CD14-positive monocyte (primary cell): Measurements from ENCODE around the gene KAZN. TPM values are rescaled to one million over a fixed set of nuclear protein-coding genes. Genes with fewer than 3 reads are reported as not detected.

Experiments used
- DNase-seq, 3 donors: peaks; one replicate each; pipeline ENCODE4 v3.0.0-alpha.2; 2011 to 2022
- H2AFZ ChIP-seq: 2 replicates; pipeline ENCODE4 v1.6.0; 2012; ENCODE audit warnings: mild to moderate bottlenecking, low read depth, low read length, inconsistent platforms; ENCODE audit not compliant: insufficient read depth, poor library complexity, severe bottlenecking
- H3K27ac ChIP-seq, 2 donors: 1 replicate in 1 of 2; 2 replicates in 1 of 2; pipeline ENCODE4 v1.5.1; 2012 to 2013; ENCODE audit warnings: low read length in 2 of 2, control low read depth in 1 of 2, inconsistent platforms in 1 of 2, low read depth in 1 of 2, mild to moderate bottlenecking in 1 of 2
- H3K27me3 ChIP-seq, 2 donors: one replicate each; pipeline versions ENCODE4 v1.6.0 to v1.6.1; 2011 to 2013; ENCODE audit warnings: low read length in 2 of 2; ENCODE audit not compliant: control insufficient read depth in 2 of 2, insufficient read depth in 2 of 2
- H3K36me3 ChIP-seq, 2 donors: replicated peaks in 1 of 2; 1 replicate in 1 of 2; 2 replicates in 1 of 2; pipeline versions ENCODE4 v1.5.1 to v1.6.1; 2012 to 2013; ENCODE audit warnings: low read length in 2 of 2, control low read depth in 1 of 2, inconsistent platforms in 1 of 2, mild to moderate bottlenecking in 1 of 2; ENCODE audit not compliant: insufficient read depth in 2 of 2, control insufficient read depth in 1 of 2
- H3K4me1 ChIP-seq, 2 donors: 1 replicate in 1 of 2; 2 replicates in 1 of 2; pipeline versions ENCODE4 v1.5.1 to v1.6.1; 2012 to 2013; ENCODE audit warnings: low read length in 2 of 2, control low read depth in 1 of 2, inconsistent platforms in 1 of 2, mild to moderate bottlenecking in 1 of 2, moderate library complexity in 1 of 2; ENCODE audit not compliant: insufficient read depth in 2 of 2, control insufficient read depth in 1 of 2
- H3K4me2 ChIP-seq: replicated peaks from 2 replicates; pipeline ENCODE3; 2012; ENCODE audit warnings: low read length, moderate library complexity, mild to moderate bottlenecking; ENCODE audit not compliant: poor library complexity, severe bottlenecking; ENCODE audit errors: extremely low read depth
- H3K4me3 ChIP-seq, 3 experiments: fragments of 200-600 bp in 1 of 3; sonication (generic) in 1 of 3; replicated peaks in 1 of 3; 1 replicate in 2 of 3; 2 replicates in 1 of 3; pipeline ENCODE4 v1.5.1; 2011 to 2013; ENCODE audit warnings: low read length in 3 of 3, mild to moderate bottlenecking in 3 of 3, control low read depth in 2 of 3, low read depth in 2 of 3, inconsistent platforms in 1 of 3, moderate library complexity in 1 of 3
- H3K79me2 ChIP-seq: 2 replicates; pipeline ENCODE4 v1.6.0; 2012; ENCODE audit warnings: mild to moderate bottlenecking, control low read depth, inconsistent platforms, low read length, moderate library complexity; ENCODE audit not compliant: insufficient read depth
- H3K9ac ChIP-seq: 2 replicates; pipeline ENCODE4 v1.6.0; 2017; ENCODE audit warnings: low read length, mild to moderate bottlenecking; ENCODE audit not compliant: insufficient read depth, poor library complexity, severe bottlenecking
- H3K9me3 ChIP-seq, 2 donors: replicated peaks in 1 of 2; 1 replicate in 1 of 2; 2 replicates in 1 of 2; pipeline versions ENCODE4 v1.5.1 to v1.6.1; 2012 to 2013; ENCODE audit warnings: low read length in 2 of 2, control low read depth in 1 of 2; ENCODE audit not compliant: control insufficient read depth in 1 of 2, insufficient read depth in 1 of 2
- H4K20me1 ChIP-seq: 2 replicates; pipeline ENCODE4 v1.6.0; 2012; ENCODE audit warnings: mild to moderate bottlenecking, low read length, control low read depth, moderate library complexity; ENCODE audit not compliant: insufficient read depth
- H3K27ac Mint-ChIP-seq, 7 donors: one replicate each; pipeline ENCODE4 v1.8.0; 2020; ENCODE audit warnings: mild to moderate bottlenecking in 7 of 7, mixed read lengths in 7 of 7, moderate library complexity in 6 of 7, inconsistent platforms in 2 of 7
- H3K27me3 Mint-ChIP-seq, 3 donors: one replicate each; pipeline ENCODE4 v1.8.0; 2021 to 2022; ENCODE audit warnings: low read depth in 3 of 3, mild to moderate bottlenecking in 3 of 3, mixed read lengths in 3 of 3, moderate library complexity in 3 of 3, inconsistent platforms in 1 of 3
- H3K36me3 Mint-ChIP-seq, 2 donors: one replicate each; pipeline ENCODE4 v1.8.0; 2020; ENCODE audit warnings: mixed read lengths in 2 of 2, inconsistent platforms in 1 of 2, mild to moderate bottlenecking in 1 of 2
- H3K4me1 Mint-ChIP-seq: one replicate; pipeline ENCODE4 v1.8.0; 2020; ENCODE audit warnings: mild to moderate bottlenecking, mixed read lengths
- H3K4me3 Mint-ChIP-seq, 2 donors: one replicate each; pipeline ENCODE4 v1.8.0; 2020; ENCODE audit warnings: mild to moderate bottlenecking in 2 of 2, mixed read lengths in 2 of 2, moderate library complexity in 1 of 2
- H3K9me3 Mint-ChIP-seq, 7 donors: one replicate each; pipeline ENCODE4 v1.8.0; 2020 to 2022; ENCODE audit warnings: mixed read lengths in 7 of 7, mild to moderate bottlenecking in 6 of 7, moderate library complexity in 6 of 7, inconsistent platforms in 2 of 7
- WGBS: methylation state at CpG from one replicate; pipeline ENCODE4 v1.1.5; 2013; ENCODE audit warnings: missing lambda C conversion rate; ENCODE audit not compliant: insufficient coverage; 5-methylcytosine and 5-hydroxymethylcytosine counted together
- intact Hi-C, 2 donors: fragments of 100-400 bp; cut with micrococcal nuclease; formaldehyde crosslinking; loops; one replicate each; pipeline versions ENCODE4 v1.15.0 to v1.15.1; 2023
- polyA plus RNA-seq, 3 donors: library from polyadenylated mRNA; depleted of rRNA in 1 of 3; unstranded in 2 of 3; stranded (reverse) in 1 of 3; fragments of 300-500 nt in 2 of 3; fragments of >200 nt in 1 of 3; fragmentation: Illumina TruSeq in 2 of 3; gene quantifications; 1 replicate in 2 of 3; 2 replicates in 1 of 3; pipeline ENCODE4 v1.2.3, GENCODE V29; 2012 to 2021
- TF ChIP-seq, protein P1 (sequence below): fragments of 200-600 bp; IDR thresholded peaks from one replicate; pipeline ENCODE4 v1.8.0; 2022; ENCODE audit warnings: antibody characterized with exemption, mild to moderate bottlenecking

The KAZN gene
- polyA plus RNA-seq, 3 donors, result not detected

DNA sequence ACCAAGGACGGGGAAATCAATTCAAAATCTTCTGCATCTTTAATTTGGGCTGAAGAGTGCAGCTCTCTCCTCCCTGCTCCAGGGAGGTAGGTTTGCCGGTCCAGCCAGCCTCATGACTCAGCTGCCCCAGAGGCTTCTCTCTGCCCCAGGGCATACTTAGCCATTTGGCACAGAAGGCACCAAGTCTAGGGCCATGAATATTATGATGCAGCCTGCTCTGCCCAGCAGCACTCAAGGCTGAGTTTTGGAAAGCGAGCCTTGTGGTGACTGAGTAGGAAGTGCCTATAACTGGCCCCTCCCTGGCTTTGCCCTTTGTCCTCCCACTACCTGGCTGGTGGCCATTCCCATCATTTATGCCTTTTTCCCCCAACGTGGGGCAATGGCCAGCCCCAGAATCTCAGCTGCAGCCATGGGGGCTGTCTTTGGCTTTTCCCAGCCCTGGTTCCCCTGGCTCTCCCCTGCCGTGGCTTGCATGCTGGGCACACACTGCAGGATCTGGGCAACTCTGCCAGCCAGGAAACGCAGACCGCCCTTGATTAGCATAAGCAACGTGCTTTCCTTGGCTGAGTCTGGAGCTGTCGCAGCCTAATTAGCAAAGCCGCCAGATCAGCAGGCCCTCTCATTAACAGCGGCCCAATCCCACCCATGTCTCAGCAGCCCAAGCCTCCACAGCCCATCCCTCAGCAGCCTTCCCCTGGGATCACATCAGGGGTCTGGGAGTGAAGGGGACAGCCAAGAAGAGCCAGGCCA lies 296.5 kb downstream of the KAZN start:
- Mint-ChIP-seq H3K4me3 (no peak overlapping the region), H3K4me1 (no peaks in the 10 kb centered on the region), H3K9me3 (peaks cover 2 to 7% (median 3%) of the 10 kb centered on the region in 7 donors), H3K27me3 (peaks cover 2 to 12% (median 11%) of the 10 kb centered on the region in 3 donors), H3K27ac (no peak overlapping the region), H3K36me3 (no peaks in the 10 kb centered on the region)
- Histone ChIP-seq H3K36me3 (no peaks in the 10 kb centered on the region), H3K9me3 (peaks cover 0 to 2% of the 10 kb centered on the region in 2 donors), H3K4me1 (no peaks in the 10 kb centered on the region), H2AFZ (no peak overlapping the region), H3K4me3 (no peak overlapping the region), H3K9ac (no peak overlapping the region), H4K20me1 (no peaks in the 10 kb centered on the region), H3K27me3 (no peaks in the 10 kb centered on the region), H3K79me2 (no peaks in the 10 kb centered on the region), H3K4me2 (no peak overlapping the region), H3K27ac (no peak overlapping the region)
- no peak for DNase-seq
- WGBS, result 77% methylated on average over 10 of the region's 11 CpGs
- TF ChIP-seq, protein P1, sequence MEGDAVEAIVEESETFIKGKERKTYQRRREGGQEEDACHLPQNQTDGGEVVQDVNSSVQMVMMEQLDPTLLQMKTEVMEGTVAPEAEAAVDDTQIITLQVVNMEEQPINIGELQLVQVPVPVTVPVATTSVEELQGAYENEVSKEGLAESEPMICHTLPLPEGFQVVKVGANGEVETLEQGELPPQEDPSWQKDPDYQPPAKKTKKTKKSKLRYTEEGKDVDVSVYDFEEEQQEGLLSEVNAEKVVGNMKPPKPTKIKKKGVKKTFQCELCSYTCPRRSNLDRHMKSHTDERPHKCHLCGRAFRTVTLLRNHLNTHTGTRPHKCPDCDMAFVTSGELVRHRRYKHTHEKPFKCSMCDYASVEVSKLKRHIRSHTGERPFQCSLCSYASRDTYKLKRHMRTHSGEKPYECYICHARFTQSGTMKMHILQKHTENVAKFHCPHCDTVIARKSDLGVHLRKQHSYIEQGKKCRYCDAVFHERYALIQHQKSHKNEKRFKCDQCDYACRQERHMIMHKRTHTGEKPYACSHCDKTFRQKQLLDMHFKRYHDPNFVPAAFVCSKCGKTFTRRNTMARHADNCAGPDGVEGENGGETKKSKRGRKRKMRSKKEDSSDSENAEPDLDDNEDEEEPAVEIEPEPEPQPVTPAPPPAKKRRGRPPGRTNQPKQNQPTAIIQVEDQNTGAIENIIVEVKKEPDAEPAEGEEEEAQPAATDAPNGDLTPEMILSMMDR, result no peak
- intact Hi-C loops, result no loop called here

GRCh38 chr1:14895727-14896126 lies 297.2 kb downstream of the KAZN start:
- Histone ChIP-seq H3K79me2 (no peaks in the 10 kb centered on the region), H3K4me2 (no peak overlapping the region), H3K4me3 (no peak overlapping the region), H3K27me3 (no peaks in the 10 kb centered on the region), H3K27ac (no peak overlapping the region), H2AFZ (no peak overlapping the region), H3K9me3 (peaks cover 0 to 2% of the 10 kb centered on the region in 2 donors), H3K4me1 (no peaks in the 10 kb centered on the region), H4K20me1 (no peaks in the 10 kb centered on the region), H3K9ac (no peak overlapping the region), H3K36me3 (no peaks in the 10 kb centered on the region)
- no peak for DNase-seq
- WGBS, result 100% methylated on average over 3 of the region's 4 CpGs
- peaks cover 2 to 7% (median 3%) of the 10 kb centered on the region in 7 donors for H3K9me3 Mint-ChIP-seq
- peaks cover 6 to 12% (median 11%) of the 10 kb centered on the region in 3 donors for H3K27me3 Mint-ChIP-seq
- no peak overlapping the region for H3K4me3 Mint-ChIP-seq
- no peak overlapping the region for H3K27ac Mint-ChIP-seq
- H3K36me3 Mint-ChIP-seq, result no peaks in the 10 kb centered on the region
- TF ChIP-seq, protein P1, result no peak
- intact Hi-C loops, result no loop called here
- no peaks in the 10 kb centered on the region for H3K4me1 Mint-ChIP-seq
